H1 (cell line): ENCODE measurements around the gene LONRF2. TPM values are rescaled to one million over a fixed set of nuclear protein-coding genes. Genes with fewer than 3 reads are reported as not detected.
A peak's percentile ranks its signal among the peaks of the same experiment; 100 is the strongest.

Experiments
- CTCF ChIA-PET: fragments of 300-600 bp; sonication (Branson Sonifier 250); formaldehyde crosslinking; loops from one replicate; lab custom pipeline; 2021; ENCODE audit not compliant: partially characterized antibody; lab: Charles Lee
- POLR2A ChIA-PET: fragments of 300-600 bp; sonication (Branson Sonifier 250); formaldehyde crosslinking; loops from one replicate; lab custom pipeline; 2021; ENCODE audit warnings: inconsistent platforms; ENCODE audit not compliant: partially characterized antibody; lab: Charles Lee
- DNase-seq, 2 experiments: peaks; one replicate each; pipeline versions ENCODE4 v3.0.0 to v3.0.0-alpha.2; 2010 to 2022; ENCODE audit warnings: low spot score in 2 of 2, low read depth in 1 of 2, mixed read lengths in 1 of 2
- FAIRE-seq: peaks from 2 replicates; lab custom pipeline; 2011; peaks lifted over from hg19 to GRCh38; lab: Jason Lieb, UNC
- H2AFZ ChIP-seq: 2 replicates; pipeline ENCODE4 v1.8.1; 2012; ENCODE audit warnings: low read length, inconsistent platforms
- H2AK5ac ChIP-seq: 2 replicates; pipeline ENCODE4 v1.6.1; 2013; ENCODE audit warnings: low read depth, low read length
- H2BK120ac ChIP-seq: replicated peaks from 2 replicates; pipeline ENCODE3; 2013; ENCODE audit warnings: low read depth, low read length, inconsistent platforms
- H2BK12ac ChIP-seq: 2 replicates; pipeline ENCODE4 v1.6.1; 2013; ENCODE audit warnings: low read depth, low read length
- H2BK15ac ChIP-seq: 2 replicates; pipeline ENCODE4 v1.6.1; 2013; ENCODE audit warnings: low read length
- H2BK20ac ChIP-seq: 2 replicates; pipeline ENCODE4 v1.6.1; 2013; ENCODE audit warnings: low read length
- H2BK5ac ChIP-seq: 2 replicates; pipeline ENCODE4 v1.6.1; 2013; ENCODE audit warnings: low read depth, low read length
- H3K14ac ChIP-seq: 2 replicates; pipeline ENCODE4 v1.6.1; 2013; ENCODE audit warnings: inconsistent platforms; ENCODE audit not compliant: insufficient read length
- H3K18ac ChIP-seq: 2 replicates; pipeline ENCODE4 v1.6.1; 2013; ENCODE audit warnings: low read length; ENCODE audit errors: extremely low read depth
- H3K23ac ChIP-seq: 2 replicates; pipeline ENCODE4 v1.6.1; 2013; ENCODE audit warnings: inconsistent platforms; ENCODE audit not compliant: insufficient read length
- H3K23me2 ChIP-seq: 2 replicates; pipeline ENCODE4 v1.6.1; 2013; ENCODE audit warnings: low read depth, low read length
- H3K27ac ChIP-seq: 2 replicates; pipeline ENCODE4 v1.6.1; 2011; ENCODE audit warnings: low read depth, low read length, inconsistent platforms
- H3K27me3 ChIP-seq, 4 experiments: replicated peaks in 1 of 4; 1 replicate in 1 of 4; 2 replicates in 3 of 4; pipeline versions ENCODE4 v1.6.1 to v1.8.1; 2011 to 2013; ENCODE audit warnings: low read length in 3 of 4, mild to moderate bottlenecking in 3 of 4, inconsistent platforms in 2 of 4, mixed read lengths in 2 of 4, moderate library complexity in 1 of 4; ENCODE audit not compliant: control insufficient read depth in 3 of 4, insufficient read depth in 3 of 4; ENCODE audit errors: extremely low read depth in 1 of 4
- H3K36me3 ChIP-seq, 4 experiments: 2 replicates each; pipeline versions ENCODE4 v1.6.1 to v1.8.1; 2011 to 2013; ENCODE audit warnings: mild to moderate bottlenecking in 4 of 4, low read length in 3 of 4, moderate library complexity in 2 of 4, control low read depth in 1 of 4, inconsistent platforms in 1 of 4; ENCODE audit not compliant: insufficient read depth in 4 of 4, control insufficient read depth in 2 of 4
- H3K4ac ChIP-seq: replicated peaks from 2 replicates; pipeline ENCODE3; 2013; ENCODE audit warnings: low read length, low read depth, mixed read lengths, inconsistent platforms; ENCODE audit not compliant: insufficient read length
- H3K4me1 ChIP-seq, 4 experiments: replicated peaks in 1 of 4; 1 replicate in 1 of 4; 2 replicates in 3 of 4; pipeline versions ENCODE4 v1.6.1 to v1.8.1; 2011 to 2013; ENCODE audit warnings: low read length in 3 of 4, inconsistent platforms in 2 of 4, mixed read lengths in 1 of 4; ENCODE audit not compliant: insufficient read depth in 4 of 4, control insufficient read depth in 3 of 4
- H3K4me2 ChIP-seq, 2 experiments: 2 replicates each; pipeline versions ENCODE4 v1.6.1 to v1.8.1; 2011 to 2013; ENCODE audit warnings: low read depth in 2 of 2, low read length in 2 of 2, control low read depth in 1 of 2, inconsistent platforms in 1 of 2, mild to moderate bottlenecking in 1 of 2; ENCODE audit not compliant: insufficient read depth in 1 of 2
- H3K4me3 ChIP-seq, 4 experiments: fragments of 200-600, 300-600 bp in 1 of 4; sonication (generic), shearing (Covaris generic), sonication (Bioruptor Twin) in 1 of 4; 2 replicates each; pipeline versions ENCODE4 v1.5.1 to v1.8.1; 2011 to 2016; ENCODE audit warnings: low read length in 4 of 4, low read depth in 3 of 4, control low read depth in 2 of 4, inconsistent platforms in 2 of 4, mild to moderate bottlenecking in 2 of 4, mixed read lengths in 1 of 4, moderate library complexity in 1 of 4; ENCODE audit not compliant: insufficient read depth in 2 of 4; ENCODE audit errors: extremely low read depth in 1 of 4
- H3K56ac ChIP-seq: replicated peaks from 2 replicates; pipeline ENCODE3; 2013; ENCODE audit warnings: low read depth, mild to moderate bottlenecking, mixed read lengths, low read length, inconsistent platforms; ENCODE audit not compliant: insufficient read length
- H3K79me1 ChIP-seq: 2 replicates; pipeline ENCODE4 v1.6.1; 2013; ENCODE audit warnings: low read depth, low read length, control low read depth
- H3K79me2 ChIP-seq, 2 experiments: 2 replicates each; pipeline versions ENCODE4 v1.6.1 to v1.8.1; 2012 to 2013; ENCODE audit warnings: low read length in 2 of 2, mild to moderate bottlenecking in 2 of 2, inconsistent platforms in 1 of 2; ENCODE audit not compliant: insufficient read depth in 2 of 2, control insufficient read depth in 1 of 2
- H3K9ac ChIP-seq, 4 experiments: replicated peaks in 1 of 4; 1 replicate in 1 of 4; 2 replicates in 3 of 4; pipeline versions ENCODE4 v1.6.1 to v1.8.1; 2011 to 2013; ENCODE audit warnings: low read depth in 3 of 4, low read length in 3 of 4, control low read depth in 2 of 4, mild to moderate bottlenecking in 2 of 4, moderate library complexity in 2 of 4, inconsistent platforms in 1 of 4; ENCODE audit errors: extremely low read depth in 1 of 4
- H3K9me3 ChIP-seq, 2 experiments: 2 replicates each; pipeline versions ENCODE4 v1.6.1 to v1.8.1; 2012 to 2013; ENCODE audit warnings: mild to moderate bottlenecking in 2 of 2, moderate library complexity in 2 of 2, control low read depth in 1 of 2, inconsistent platforms in 1 of 2, low read depth in 1 of 2, low read length in 1 of 2, mixed read lengths in 1 of 2; ENCODE audit not compliant: insufficient read depth in 2 of 2
- H4K20me1 ChIP-seq, 2 experiments: replicated peaks in 1 of 2; 2 replicates each; pipeline versions ENCODE3 to v1.8.1; 2011 to 2013; ENCODE audit warnings: inconsistent platforms in 2 of 2, low read length in 2 of 2, mild to moderate bottlenecking in 1 of 2; ENCODE audit not compliant: insufficient read depth in 2 of 2, control insufficient read depth in 1 of 2
- H4K5ac ChIP-seq: 2 replicates; pipeline ENCODE4 v1.6.1; 2013; ENCODE audit warnings: low read length, low read depth, mixed read lengths, inconsistent platforms; ENCODE audit not compliant: insufficient read length
- H4K8ac ChIP-seq: 2 replicates; pipeline ENCODE4 v1.8.0; 2013; ENCODE audit warnings: mild to moderate bottlenecking, moderate library complexity, low read length, inconsistent platforms; ENCODE audit not compliant: insufficient read depth; ENCODE audit errors: extremely low read depth
- H4K91ac ChIP-seq: replicated peaks from 2 replicates; pipeline ENCODE3; 2013; ENCODE audit warnings: low read length, mixed read lengths, inconsistent platforms; ENCODE audit not compliant: insufficient read length
- KDM1A ChIP-seq: fragments of 200-600, 300-600 bp; sonication (generic); IDR thresholded peaks from 2 replicates; pipeline ENCODE4 v1.7.1; 2016; ENCODE audit warnings: mild to moderate bottlenecking, low read length, borderline replicate concordance
- SP1 ChIP-seq: IDR thresholded peaks from 2 replicates; pipeline ENCODE4 v1.6.1; 2011; ENCODE audit warnings: low read depth, low read length
- SP2 ChIP-seq: IDR thresholded peaks from 2 replicates; pipeline ENCODE4 v1.6.1; 2012; ENCODE audit warnings: mild to moderate bottlenecking, low read length, inconsistent platforms
- TAF1 ChIP-seq: IDR thresholded peaks from 2 replicates; pipeline ENCODE4 v1.6.1; 2011; ENCODE audit warnings: mild to moderate bottlenecking, low read depth, low read length
- TAF7 ChIP-seq: optimal IDR thresholded peaks from 2 replicates; pipeline ENCODE3; 2011; ENCODE audit warnings: low read depth, mild to moderate bottlenecking, inconsistent platforms, low read length, moderate library complexity, borderline replicate concordance
- TBP ChIP-seq: IDR thresholded peaks from 2 replicates; pipeline ENCODE4 v1.6.1; 2011; ENCODE audit warnings: low read depth, low read length, improper control_type of control experiment
- WGBS, 2 experiments: shearing (Covaris generic) in 1 of 2; methylation state at CpG; one replicate each; pipeline versions ENCODE4 v1.1.6 to v1.1.7; 2013 to 2015; ENCODE audit warnings: low lambda C conversion rate in 2 of 2, mixed read lengths in 2 of 2, inconsistent platforms in 1 of 2, low coverage in 1 of 2, missing lambda C conversion rate in 1 of 2; ENCODE audit not compliant: insufficient replicate concordance in 2 of 2, insufficient coverage in 1 of 2, insufficient read length in 1 of 2; ENCODE audit errors: extremely low coverage in 1 of 2, missing lambda C conversion rate in 1 of 2; 5-methylcytosine and 5-hydroxymethylcytosine counted together
- polyA plus RNA-seq, 7 experiments: library from polyadenylated mRNA; depleted of rRNA in 3 of 7; stranded (reverse) in 5 of 7; unstranded in 2 of 7; fragments of >200 nt in 5 of 7; fragments of 200-250 nt in 2 of 7; gene quantifications; 1 replicate in 5 of 7; 2 replicates in 1 of 7; 4 replicates in 1 of 7; pipeline versions ENCODE4 v1.2.1 to v1.2.3, GENCODE V29; 2011 to 2013; ENCODE audit warnings: missing spikeins in 2 of 7, mixed read lengths in 2 of 7
- total RNA-seq: library from RNA; stranded (reverse); fragmentation: NEBNext Ultra II Directional; extraction: Animal tissue kit (Norgen Biotek cat#: 25700); gene quantifications from 2 replicates; pipeline ENCODE4 v1.2.1, GENCODE V29; 2021
- TF ChIP-seq, protein P1 (sequence below): IDR thresholded peaks from 2 replicates; pipeline ENCODE4 v1.6.1; 2012; ENCODE audit warnings: low read length, inconsistent platforms

The LONRF2 gene
- total and polyA plus RNA-seq, 2 of the 8 experiments (the other 6 are each of a cell fraction or from before 2014, with no cell fraction given): 0.24 to 0.74 TPM

DNA sequence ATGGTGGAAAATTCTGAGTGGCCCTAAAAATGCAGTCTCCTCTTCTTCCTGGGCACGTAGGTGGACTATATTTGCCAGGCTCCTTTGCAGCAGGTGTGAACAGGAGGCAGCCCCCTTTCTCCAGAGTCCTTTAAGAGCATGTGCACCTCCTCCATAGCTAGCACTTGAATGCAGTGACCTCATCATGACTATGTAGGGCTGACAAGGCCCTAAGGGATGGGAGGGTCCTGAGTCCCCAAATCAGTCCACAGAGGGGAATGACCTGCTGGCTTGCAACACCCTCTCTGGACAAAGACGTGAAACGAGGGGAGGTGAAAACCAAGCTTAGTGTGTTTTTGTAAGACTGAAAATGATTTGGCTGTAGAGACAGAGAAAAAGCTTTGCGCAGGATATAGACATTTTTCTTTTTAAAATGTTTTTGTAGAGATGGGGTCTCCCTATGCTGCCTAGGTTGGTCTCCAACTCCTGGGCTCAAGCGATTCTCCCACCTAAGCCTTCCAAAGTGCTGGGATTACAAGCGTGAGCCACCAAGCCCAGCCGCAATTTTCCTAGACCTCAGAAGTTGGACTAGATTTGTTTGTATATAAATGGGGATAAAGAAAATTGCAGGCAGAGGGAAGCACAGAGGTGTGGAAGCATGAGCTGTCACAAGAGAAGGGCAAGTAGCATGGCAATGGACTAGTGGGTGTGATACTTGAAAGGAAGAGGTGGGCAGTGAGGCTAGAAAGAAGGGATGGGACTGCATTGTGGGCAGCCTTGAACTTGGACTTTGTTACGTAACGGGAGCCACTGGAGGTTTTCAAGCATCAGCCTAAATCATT lies 28.8 kb downstream of the LONRF2 start:
- no peaks in the 10 kb centered on the region for H3K27me3 ChIP-seq
- TF ChIP-seq SP1 (no peak), TAF7 (no peak), SP2 (no peak), KDM1A (no peak), TAF1 (no peak), TBP (no peak)
- TF ChIP-seq, protein P1, sequence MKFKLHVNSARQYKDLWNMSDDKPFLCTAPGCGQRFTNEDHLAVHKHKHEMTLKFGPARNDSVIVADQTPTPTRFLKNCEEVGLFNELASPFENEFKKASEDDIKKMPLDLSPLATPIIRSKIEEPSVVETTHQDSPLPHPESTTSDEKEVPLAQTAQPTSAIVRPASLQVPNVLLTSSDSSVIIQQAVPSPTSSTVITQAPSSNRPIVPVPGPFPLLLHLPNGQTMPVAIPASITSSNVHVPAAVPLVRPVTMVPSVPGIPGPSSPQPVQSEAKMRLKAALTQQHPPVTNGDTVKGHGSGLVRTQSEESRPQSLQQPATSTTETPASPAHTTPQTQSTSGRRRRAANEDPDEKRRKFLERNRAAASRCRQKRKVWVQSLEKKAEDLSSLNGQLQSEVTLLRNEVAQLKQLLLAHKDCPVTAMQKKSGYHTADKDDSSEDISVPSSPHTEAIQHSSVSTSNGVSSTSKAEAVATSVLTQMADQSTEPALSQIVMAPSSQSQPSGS: no peak
- TF ChIP-seq, all 59 proteins: peak for 0
- H3K4me3 ChIP-seq: no peak overlapping the region
- H3K23me2 ChIP-seq: no peaks in the 10 kb centered on the region
- no peaks in the 10 kb centered on the region; a peak in 1 of 8 replicates for H3K36me3 ChIP-seq
- no peak overlapping the region for H3K56ac ChIP-seq
- H3K79me1 ChIP-seq: no peaks in the 10 kb centered on the region
- no peak overlapping the region for H2BK15ac ChIP-seq
- H2BK5ac ChIP-seq: no peak overlapping the region
- no peak overlapping the region for H3K14ac ChIP-seq
- H3K4me2 ChIP-seq: no peak overlapping the region
- ChIA-PET POLR2A (interaction anchor here (0.6 kb wide), 1 partner anchor 87 kb away, joined by 3 read pairs; no protein-coding TSS in a partner anchor), CTCF (interaction anchor here (1.9 kb wide), 1 partner anchor 31 kb away, joined by 9 read pairs; no protein-coding TSS in a partner anchor)
- H3K4me1 ChIP-seq: peaks cover 0 to 6% (median 3%) of the 10 kb centered on the region in 4 experiments; a peak in 4 of 7 replicates
- H3K4ac ChIP-seq: no peak overlapping the region
- H3K27ac ChIP-seq: no peak overlapping the region
- no peak overlapping the region for H2BK20ac ChIP-seq
- 88% methylated on average over 9 of the region's 9 CpGs; no CpG with 5 or more reads in 1 of the 2 experiments for WGBS, 2 experiments
- no peak overlapping the region for H3K23ac ChIP-seq
- H3K79me2 ChIP-seq: no peaks in the 10 kb centered on the region
- no peak overlapping the region for H4K5ac ChIP-seq
- no peaks in the 10 kb centered on the region for H3K9me3 ChIP-seq
- no peak overlapping the region for H4K8ac ChIP-seq
- no peak overlapping the region for H2BK120ac ChIP-seq
- H2BK12ac ChIP-seq: no peak overlapping the region
- no peak for DNase-seq
- FAIRE-seq: no peak
- H2AK5ac ChIP-seq: peak overlapping the region; percentile 61; the same call in 1 of the 2 replicates
- H4K20me1 ChIP-seq: no peaks in the 10 kb centered on the region
- H3K18ac ChIP-seq: no peak overlapping the region
- no peak overlapping the region for H2AFZ ChIP-seq
- no peak overlapping the region for H4K91ac ChIP-seq
- no peak overlapping the region for H3K9ac ChIP-seq
